Loucy (cell line): Measurements from ENCODE around the gene KIF20A.

Experiments used
- CTCF ChIP-seq: fragments of 200-600 bp; sonication (generic); conservative IDR thresholded peaks from 2 replicates; pipeline ENCODE4 v1.5.1; 2014; ENCODE audit warnings: mild to moderate bottlenecking, antibody characterized with exemption, low read length
- EZH2phosphoT487 ChIP-seq: fragments of 200-600 bp; IDR thresholded peaks from 2 replicates; pipeline ENCODE4 v1.6.1; 2018; ENCODE audit warnings: antibody characterized with exemption, mild to moderate bottlenecking, moderate library complexity, borderline replicate concordance

- TF ChIP-seq CTCF (no peak), EZH2phosphoT487 (no peak)
These were observed 39.2 kb upstream of the KIF20A start for GRCh38 chr5:138139781-138140090.
